Osteoblast (primary cell): ENCODE measurements around the gene DIAPH2. TPM values are rescaled to one million over a fixed set of nuclear protein-coding genes. Genes with fewer than 3 reads are reported as not detected.

Experiments used
- DNase-seq: peaks from one replicate; pipeline ENCODE4 v3.0.0; 2011; ENCODE audit warnings: low spot score, mixed read lengths; ENCODE audit not compliant: insufficient read length; ENCODE audit errors: missing footprints
- H2AFZ ChIP-seq: 2 replicates; pipeline ENCODE4 v1.6.0; 2011; ENCODE audit warnings: mild to moderate bottlenecking, low read length
- H3K27ac ChIP-seq: 2 replicates; pipeline ENCODE4 v1.5.1; 2011; ENCODE audit warnings: mild to moderate bottlenecking, low read depth, low read length, moderate library complexity
- H3K27me3 ChIP-seq: 2 replicates; pipeline ENCODE4 v1.6.0; 2012; ENCODE audit warnings: mild to moderate bottlenecking, control low read depth, inconsistent platforms, low read length, moderate library complexity; ENCODE audit not compliant: insufficient read depth
- H3K36me3 ChIP-seq: 2 replicates; pipeline ENCODE4 v1.5.1; 2011; ENCODE audit warnings: mild to moderate bottlenecking, low read length, control low read depth, moderate library complexity; ENCODE audit not compliant: insufficient read depth
- H3K4me1 ChIP-seq: 2 replicates; pipeline ENCODE4 v1.5.1; 2011; ENCODE audit warnings: mild to moderate bottlenecking, low read length, control low read depth, moderate library complexity; ENCODE audit not compliant: insufficient read depth
- H3K4me2 ChIP-seq: 2 replicates; pipeline ENCODE4 v1.6.0; 2011; ENCODE audit warnings: mild to moderate bottlenecking, low read length; ENCODE audit not compliant: insufficient read depth
- H3K4me3 ChIP-seq: fragments of 200-600 bp; sonication (generic); 3 replicates; pipeline ENCODE4 v1.5.1; 2012; ENCODE audit warnings: mild to moderate bottlenecking, low read length, inconsistent platforms; ENCODE audit not compliant: insufficient read depth
- H3K79me2 ChIP-seq: 2 replicates; pipeline ENCODE4 v1.6.0; 2012; ENCODE audit warnings: mild to moderate bottlenecking, low read length, control low read depth, inconsistent platforms; ENCODE audit not compliant: insufficient read depth
- H3K9me3 ChIP-seq: 2 replicates; pipeline ENCODE4 v1.5.1; 2011; ENCODE audit warnings: low read depth, low read length, control low read depth
- H4K20me1 ChIP-seq: 2 replicates; pipeline ENCODE4 v1.6.0; 2012; ENCODE audit warnings: mild to moderate bottlenecking, low read length, control low read depth; ENCODE audit not compliant: insufficient read depth
- total RNA-seq: library from RNA; depleted of rRNA; stranded (reverse); fragments of >200 nt; gene quantifications from 2 replicates; pipeline ENCODE4 v1.2.3, GENCODE V29; 2012
- TF ChIP-seq, protein P1 (sequence below): IDR thresholded peaks from 2 replicates; pipeline ENCODE4 v1.5.1; 2011; ENCODE audit warnings: mild to moderate bottlenecking, low read depth, low read length, moderate library complexity; ENCODE audit errors: extremely low read depth

DIAPH2 gene
- total RNA-seq, 1 donor = 21.0 TPM

DNA sequence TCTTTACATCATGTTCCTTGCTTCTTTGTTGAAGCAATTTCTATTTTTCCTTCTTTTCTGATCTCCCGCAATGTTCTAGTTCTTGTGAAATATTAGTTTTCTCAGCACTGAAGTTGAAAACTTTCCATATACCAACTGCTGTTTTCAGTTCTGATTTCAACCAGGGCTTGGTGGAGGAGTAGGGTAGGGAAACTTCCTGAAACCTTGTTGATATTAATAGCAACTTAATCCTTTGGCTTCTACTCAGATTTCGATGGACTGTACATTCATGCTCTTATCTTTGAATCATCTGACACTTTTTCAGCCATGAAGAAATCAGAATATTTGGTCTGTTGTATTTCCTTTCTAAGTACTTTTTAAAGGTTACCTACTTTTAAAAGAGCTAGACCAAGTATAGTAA lies 514.9 kb downstream of the DIAPH2 start:
- DNase-seq = no peak

DNA sequence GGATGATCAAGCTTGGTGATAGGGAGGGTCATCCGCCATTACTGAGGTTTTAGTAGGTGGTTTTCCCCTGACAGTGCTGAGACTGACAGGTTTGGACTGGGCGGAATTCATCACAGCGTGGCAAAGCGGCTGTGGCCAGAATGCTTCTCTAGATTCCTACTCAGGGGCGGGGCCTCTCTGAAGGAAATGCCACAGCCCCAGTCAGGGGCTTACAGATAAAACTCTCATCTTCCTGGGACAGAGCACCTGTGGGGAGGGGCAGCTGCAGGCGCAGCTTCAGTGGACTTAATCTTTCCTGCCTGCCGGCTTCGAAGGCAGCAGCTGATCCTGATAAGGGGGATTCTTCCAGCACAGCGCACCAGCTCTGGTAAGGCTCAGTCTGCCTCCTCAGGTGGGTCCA lies 515.8 kb downstream of the DIAPH2 start:
- no peaks in the 10 kb centered on the region for H4K20me1 ChIP-seq
- DNase-seq = no peak
- no peak overlapping the region for H2AFZ ChIP-seq
- no peak overlapping the region for H3K4me2 ChIP-seq
- TF ChIP-seq, protein P1, sequence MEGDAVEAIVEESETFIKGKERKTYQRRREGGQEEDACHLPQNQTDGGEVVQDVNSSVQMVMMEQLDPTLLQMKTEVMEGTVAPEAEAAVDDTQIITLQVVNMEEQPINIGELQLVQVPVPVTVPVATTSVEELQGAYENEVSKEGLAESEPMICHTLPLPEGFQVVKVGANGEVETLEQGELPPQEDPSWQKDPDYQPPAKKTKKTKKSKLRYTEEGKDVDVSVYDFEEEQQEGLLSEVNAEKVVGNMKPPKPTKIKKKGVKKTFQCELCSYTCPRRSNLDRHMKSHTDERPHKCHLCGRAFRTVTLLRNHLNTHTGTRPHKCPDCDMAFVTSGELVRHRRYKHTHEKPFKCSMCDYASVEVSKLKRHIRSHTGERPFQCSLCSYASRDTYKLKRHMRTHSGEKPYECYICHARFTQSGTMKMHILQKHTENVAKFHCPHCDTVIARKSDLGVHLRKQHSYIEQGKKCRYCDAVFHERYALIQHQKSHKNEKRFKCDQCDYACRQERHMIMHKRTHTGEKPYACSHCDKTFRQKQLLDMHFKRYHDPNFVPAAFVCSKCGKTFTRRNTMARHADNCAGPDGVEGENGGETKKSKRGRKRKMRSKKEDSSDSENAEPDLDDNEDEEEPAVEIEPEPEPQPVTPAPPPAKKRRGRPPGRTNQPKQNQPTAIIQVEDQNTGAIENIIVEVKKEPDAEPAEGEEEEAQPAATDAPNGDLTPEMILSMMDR = no peak
- no peak overlapping the region for H3K4me3 ChIP-seq
- no peaks in the 10 kb centered on the region for H3K36me3 ChIP-seq
- no peaks in the 10 kb centered on the region for H3K27me3 ChIP-seq
- no peaks in the 10 kb centered on the region for H3K9me3 ChIP-seq
- no peaks in the 10 kb centered on the region for H3K79me2 ChIP-seq
- H3K27ac ChIP-seq = no peak overlapping the region
- no peaks in the 10 kb centered on the region for H3K4me1 ChIP-seq

More for the DNA sequence above, 514.9 kb downstream of the DIAPH2 start:
- H3K4me1 ChIP-seq = no peaks in the 10 kb centered on the region
- H3K9me3 ChIP-seq = no peaks in the 10 kb centered on the region
- H3K27me3 ChIP-seq = no peaks in the 10 kb centered on the region
- H2AFZ ChIP-seq = no peak overlapping the region
- no peak overlapping the region for H3K27ac ChIP-seq
- no peak overlapping the region for H3K4me3 ChIP-seq
- H3K4me2 ChIP-seq = no peak overlapping the region
- H3K79me2 ChIP-seq = no peaks in the 10 kb centered on the region
- H4K20me1 ChIP-seq = no peaks in the 10 kb centered on the region
- TF ChIP-seq, protein P1 = no peak
- no peaks in the 10 kb centered on the region for H3K36me3 ChIP-seq

DNA sequence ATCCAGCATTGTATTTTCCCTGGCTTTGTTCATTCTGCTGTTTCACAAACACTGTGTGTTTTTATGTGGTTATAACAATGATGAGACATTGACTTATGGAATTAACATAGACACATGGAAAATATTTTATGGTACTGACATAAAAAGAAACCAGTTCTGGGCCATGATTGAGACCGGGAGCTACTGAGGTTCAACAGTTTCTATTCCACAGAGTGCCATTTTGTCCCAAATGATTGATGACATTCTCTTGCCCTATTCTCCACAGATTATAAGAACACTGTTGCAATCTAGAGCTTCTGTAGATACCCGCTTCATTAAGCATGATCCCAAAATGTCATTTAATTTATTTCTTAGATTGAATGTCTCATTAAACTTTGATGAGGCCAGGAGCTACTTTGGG lies 525.9 kb downstream of the DIAPH2 start:
- no peak for DNase-seq
- Histone ChIP-seq H3K4me3 (no peak overlapping the region), H2AFZ (no peak overlapping the region), H3K4me2 (no peak overlapping the region), H3K27me3 (peaks cover 2% of the 10 kb centered on the region), H3K9me3 (no peaks in the 10 kb centered on the region), H3K27ac (no peak overlapping the region), H3K4me1 (no peaks in the 10 kb centered on the region), H4K20me1 (no peaks in the 10 kb centered on the region), H3K79me2 (no peaks in the 10 kb centered on the region), H3K36me3 (no peaks in the 10 kb centered on the region)
- TF ChIP-seq, protein P1 = no peak

DNA sequence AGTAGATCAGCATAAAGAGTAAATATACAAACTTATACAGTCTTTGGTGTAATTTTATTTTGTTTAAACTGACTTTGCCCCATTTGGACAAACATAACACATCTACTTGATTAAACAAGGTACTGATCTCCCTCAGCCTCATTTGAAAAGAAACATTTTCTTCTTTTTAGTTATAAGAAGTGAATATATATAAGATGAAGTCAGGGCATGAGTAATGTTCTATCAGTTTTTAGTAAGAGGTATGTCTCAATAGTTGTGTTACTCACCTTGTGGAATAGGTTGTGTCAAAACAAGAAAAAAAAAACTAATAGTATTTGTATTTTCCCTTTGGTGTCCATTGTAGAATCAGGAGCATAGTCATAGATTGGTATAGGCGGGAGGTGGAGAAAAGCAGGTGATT lies 526.4 kb downstream of the DIAPH2 start:
- TF ChIP-seq, protein P1 = no peak
- H3K9me3 ChIP-seq = no peaks in the 10 kb centered on the region
- no peaks in the 10 kb centered on the region for H3K79me2 ChIP-seq
- no peak overlapping the region for H3K4me3 ChIP-seq
- no peak overlapping the region for H3K4me2 ChIP-seq
- peaks cover 2% of the 10 kb centered on the region for H3K27me3 ChIP-seq
- H3K4me1 ChIP-seq = no peaks in the 10 kb centered on the region
- H2AFZ ChIP-seq = no peak overlapping the region
- no peaks in the 10 kb centered on the region for H4K20me1 ChIP-seq
- H3K36me3 ChIP-seq = no peaks in the 10 kb centered on the region
- no peak for DNase-seq
- H3K27ac ChIP-seq = no peak overlapping the region
